HG03469 (cell line): ENCODE results near the gene RPS6KA5.
A peak's percentile ranks its signal among the peaks of the same experiment; 100 is the strongest.

Source experiments
- ATAC-seq: cut with Tn5 transposase; IDR thresholded peaks from one replicate; pipeline ENCODE4 v1.9.1; 2021; ENCODE audit warnings: mild to moderate bottlenecking, moderate library complexity, moderate number of reproducible peaks; ENCODE audit not compliant: unreplicated experiment

The RPS6KA5 gene

DNA sequence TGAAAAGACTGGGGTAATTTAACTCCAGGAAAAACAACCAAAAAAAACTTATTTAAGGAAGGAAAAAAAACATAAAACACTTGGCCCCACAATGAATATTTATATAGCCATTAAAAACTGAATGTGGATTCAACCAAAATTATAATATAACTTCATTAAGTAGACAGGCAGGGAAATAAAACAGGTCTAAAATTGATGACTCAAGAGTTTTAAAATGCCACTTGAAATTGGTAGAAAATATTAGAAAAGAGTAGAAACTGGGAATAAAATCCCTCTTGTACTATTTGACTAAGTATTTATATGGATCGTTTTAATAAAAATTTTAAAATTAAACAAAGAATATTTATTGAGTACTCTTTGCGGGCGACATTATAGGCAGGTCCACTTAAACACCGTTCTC lies 28.8 kb downstream of the RPS6KA5 start:
- ATAC-seq, result no peak

DNA sequence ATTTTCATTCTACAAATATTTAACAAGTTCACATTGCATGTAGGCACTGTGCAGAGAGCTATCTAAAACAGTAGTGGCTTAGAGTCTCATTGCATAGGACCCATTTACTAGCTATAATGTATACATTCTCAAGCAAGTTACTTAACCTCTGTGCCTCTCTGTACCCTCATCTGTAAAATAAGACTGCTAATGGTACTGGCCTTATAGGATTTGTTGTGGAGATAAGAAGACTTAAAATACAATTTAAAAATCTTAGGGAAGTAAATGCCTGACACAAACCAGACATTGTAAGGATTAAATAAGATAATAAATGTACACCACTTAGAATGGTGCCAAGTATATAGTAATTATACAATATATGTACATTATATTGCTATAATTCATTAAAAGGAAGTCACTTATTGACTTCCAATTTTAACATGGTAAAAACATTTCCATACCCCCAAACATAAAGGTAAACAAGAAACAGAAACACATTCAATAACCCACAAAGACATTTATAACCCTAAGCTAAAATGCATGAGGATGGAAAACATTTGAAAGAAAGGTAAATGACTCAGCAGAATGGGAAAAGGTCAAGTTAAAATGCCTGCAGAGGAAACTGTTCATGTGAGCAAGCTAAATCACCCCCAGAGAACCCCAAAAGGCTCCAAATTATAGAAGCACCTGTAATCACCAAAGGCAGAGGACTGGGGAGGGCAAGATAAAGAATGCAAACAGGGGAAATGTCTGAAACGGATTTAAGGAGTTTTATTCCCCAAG lies 30.8 kb downstream of the RPS6KA5 start:
- no peak for ATAC-seq

DNA sequence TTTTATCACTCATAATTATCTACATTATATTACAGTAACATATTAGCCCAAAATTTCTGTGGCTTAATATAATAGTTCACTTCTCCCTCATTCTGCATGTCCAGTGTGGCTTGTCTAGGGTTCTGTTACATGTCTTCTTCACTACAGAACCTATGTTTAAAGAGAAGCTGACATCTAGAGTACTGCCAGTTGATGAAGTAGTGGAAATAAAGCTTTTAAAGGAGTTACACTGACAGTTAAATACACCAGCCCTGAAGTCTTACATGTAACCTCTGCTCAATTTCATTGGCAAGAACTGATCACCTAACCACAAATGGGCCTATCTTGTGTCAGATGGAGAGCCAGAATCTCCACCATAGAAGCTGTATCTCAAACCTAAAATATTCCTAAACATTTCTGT lies 32.9 kb downstream of the RPS6KA5 start:
- no peak for ATAC-seq

DNA sequence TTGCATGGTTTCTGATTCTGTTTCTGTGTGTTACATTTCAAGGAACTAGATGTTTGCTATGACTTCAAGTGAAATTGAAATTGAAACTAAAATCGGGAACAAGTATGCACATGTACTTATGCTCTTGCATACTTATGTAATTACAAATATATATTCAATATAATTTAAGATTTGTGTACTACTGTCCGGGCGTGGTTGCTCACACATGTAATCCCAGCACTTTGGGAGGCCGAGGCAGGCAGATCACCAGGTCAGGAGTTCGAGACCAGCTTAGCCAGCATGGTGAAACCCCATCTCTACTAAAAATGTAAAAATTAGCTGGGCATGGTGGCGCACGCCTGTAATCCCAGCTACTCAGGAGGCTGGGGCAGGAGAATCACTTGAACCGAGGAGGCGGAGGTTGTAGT lies 37.8 kb downstream of the RPS6KA5 start:
- peak; percentile 73 for ATAC-seq

DNA sequence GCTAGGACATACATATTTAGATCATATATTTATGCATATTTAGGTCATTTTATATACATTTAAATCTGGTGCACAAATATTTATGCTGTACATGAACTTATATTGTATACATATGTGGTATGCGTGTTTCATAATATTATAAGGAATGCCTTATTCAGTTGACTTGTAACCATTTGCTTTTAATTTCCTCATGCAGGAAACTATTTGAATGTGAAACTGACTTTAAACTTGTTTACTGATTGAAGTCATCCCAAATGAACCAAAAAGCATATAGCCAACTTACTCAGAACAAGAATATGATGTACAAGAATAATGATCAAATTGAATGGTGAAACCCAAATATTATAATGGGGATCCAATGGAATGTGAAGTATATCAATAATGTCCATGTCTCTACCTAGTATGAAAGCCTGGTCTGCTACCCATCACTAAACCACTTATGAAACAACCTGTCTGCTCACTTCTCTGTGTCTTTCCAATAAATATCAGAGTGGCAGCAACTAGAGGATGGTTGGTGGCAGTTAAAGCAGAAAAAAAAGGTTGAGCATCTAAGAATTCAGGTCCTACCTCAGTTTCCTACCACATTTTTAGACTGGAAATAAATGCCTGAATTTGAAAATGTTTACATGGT lies 38.3 kb downstream of the RPS6KA5 start:
- peak; percentile 7 for ATAC-seq

DNA sequence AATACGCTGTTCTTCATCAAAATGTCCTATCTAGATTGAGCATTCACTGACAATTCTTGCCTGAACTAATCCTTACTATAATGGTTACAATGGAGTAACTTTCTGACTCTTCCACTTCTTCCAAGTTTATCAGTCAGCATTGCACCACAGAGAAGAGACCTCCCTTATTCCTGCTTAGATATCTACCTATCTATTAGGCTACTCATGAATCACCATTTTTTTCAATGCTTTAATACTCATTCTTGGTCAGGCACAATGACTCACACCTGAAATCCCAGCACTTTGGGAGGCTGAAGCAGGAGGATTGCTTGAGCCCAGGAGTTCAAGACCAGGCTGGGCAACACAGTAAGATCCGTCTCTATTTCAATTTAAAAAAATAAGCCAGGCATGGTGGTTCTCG lies 39.3 kb downstream of the RPS6KA5 start:
- no peak for ATAC-seq

DNA sequence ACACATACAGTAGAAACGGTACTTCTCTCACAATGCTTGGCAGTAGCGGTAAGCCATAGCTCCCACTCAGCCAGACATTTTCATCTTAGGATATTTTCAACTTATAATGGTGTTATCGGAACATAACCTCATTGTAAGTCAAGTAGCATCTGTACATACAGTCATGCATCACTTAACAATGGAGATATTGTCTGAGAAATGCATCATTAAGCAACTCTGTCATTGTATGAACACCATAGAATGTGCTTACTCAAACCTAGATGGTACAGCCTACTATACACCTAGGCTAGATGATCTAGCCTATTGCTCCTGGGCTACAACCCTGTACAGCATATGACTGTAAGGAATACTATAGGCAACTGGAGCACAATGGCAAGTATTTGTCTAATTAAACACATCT lies 40.8 kb downstream of the RPS6KA5 start:
- no peak for ATAC-seq

DNA sequence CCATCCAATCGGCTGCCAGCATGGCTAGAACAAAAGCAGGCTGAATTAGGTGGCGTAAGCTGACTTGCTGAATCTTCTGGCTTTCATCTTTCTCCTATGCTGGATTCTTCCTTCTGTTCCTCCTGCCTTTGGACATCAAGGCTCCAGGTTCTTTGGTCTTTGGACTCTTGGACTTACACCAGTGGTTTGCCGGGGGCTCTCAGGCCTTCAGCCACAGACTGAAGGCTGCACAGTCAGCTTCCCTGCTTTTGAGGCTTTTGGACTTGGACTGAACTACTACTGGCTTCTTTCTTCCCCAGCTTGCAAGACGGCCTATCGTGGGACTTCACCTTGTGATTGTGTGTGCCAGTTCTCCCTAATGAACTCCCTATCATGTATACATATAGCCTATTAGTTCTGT lies 42.0 kb downstream of the RPS6KA5 start:
- ATAC-seq, result no peak

DNA sequence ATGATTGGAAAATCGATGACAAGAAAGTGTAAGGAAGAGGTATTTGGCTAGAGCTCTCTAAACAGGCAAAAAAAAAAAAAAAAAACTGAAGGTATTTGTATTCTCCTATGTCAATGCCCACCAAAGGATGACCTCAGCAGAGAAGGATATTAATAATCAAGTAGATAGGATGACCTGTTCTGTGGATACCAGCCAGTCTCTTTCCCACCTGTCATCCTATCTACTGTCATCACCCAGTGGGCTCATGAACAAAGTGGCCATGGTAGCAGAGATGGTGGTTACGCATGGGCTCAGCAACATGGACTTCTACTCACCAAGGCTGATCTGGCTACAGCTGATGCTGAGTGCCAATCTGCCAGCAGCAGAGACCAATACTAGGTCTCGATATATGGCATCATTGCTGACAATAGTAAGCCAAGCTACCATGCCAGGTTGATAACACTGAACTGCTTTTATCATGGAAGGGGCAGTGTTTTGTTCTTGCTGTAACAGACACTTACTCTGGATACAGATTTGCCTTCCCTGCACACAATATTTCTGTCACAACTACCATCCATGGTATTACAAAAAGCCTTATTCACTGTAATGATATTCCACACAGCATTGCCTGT lies 43.5 kb downstream of the RPS6KA5 start:
- ATAC-seq, result no peak

DNA sequence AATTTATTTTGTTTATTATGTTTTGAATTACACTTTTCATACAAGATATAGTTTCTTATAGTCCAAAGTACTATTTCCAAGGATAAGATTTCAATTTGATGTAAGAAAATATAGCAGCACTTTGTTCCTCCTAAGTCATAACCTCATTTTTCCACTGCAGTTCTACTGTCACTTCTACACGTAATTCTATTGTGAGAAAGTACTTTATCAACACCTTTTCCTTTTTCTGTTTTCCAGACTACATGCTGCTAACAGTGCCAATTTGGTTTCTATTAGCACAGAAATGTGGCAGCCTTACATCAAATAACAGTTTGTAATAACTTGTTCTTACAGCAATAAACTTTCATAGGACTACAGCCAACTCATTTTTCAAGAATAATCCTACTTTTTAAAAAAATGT lies 45.0 kb downstream of the RPS6KA5 start:
- no peak for ATAC-seq

DNA sequence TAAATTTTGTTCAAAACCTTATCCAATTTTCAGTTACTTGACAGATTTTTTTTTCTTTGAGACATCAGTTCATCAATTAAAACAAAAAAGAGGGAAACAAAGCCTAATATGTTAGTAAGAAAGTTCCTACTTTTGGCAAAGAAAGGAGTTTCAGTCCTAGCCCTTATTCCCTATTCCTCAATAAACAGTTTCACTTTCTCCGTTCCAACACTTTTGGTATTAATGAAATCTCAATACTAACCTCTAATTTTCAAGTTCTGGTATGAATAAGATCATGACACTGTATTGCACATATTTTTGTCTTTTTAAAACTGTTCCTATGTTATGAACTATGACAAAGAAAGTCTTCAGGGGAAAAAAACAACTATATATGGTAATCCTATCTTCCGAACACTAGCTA lies 48.4 kb downstream of the RPS6KA5 start:
- ATAC-seq, result no peak

DNA sequence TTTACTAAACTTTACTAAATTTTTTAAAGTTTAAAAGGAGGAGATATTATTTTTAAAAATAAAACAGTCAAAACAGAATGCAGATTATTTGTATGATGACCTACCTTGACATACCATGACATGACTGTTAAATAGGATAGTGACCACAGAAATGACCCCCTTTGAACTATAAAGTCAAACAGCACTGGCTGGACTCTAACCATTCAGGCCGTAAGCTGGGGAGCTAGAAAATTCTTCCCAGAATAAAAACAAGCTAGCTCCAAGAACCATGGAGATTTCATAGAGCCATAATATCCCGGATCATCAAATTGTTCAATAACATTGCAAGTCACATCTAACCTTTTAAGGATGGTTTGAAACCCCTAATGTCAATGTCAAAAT lies 50.3 kb downstream of the RPS6KA5 start:
- ATAC-seq, result no peak

DNA sequence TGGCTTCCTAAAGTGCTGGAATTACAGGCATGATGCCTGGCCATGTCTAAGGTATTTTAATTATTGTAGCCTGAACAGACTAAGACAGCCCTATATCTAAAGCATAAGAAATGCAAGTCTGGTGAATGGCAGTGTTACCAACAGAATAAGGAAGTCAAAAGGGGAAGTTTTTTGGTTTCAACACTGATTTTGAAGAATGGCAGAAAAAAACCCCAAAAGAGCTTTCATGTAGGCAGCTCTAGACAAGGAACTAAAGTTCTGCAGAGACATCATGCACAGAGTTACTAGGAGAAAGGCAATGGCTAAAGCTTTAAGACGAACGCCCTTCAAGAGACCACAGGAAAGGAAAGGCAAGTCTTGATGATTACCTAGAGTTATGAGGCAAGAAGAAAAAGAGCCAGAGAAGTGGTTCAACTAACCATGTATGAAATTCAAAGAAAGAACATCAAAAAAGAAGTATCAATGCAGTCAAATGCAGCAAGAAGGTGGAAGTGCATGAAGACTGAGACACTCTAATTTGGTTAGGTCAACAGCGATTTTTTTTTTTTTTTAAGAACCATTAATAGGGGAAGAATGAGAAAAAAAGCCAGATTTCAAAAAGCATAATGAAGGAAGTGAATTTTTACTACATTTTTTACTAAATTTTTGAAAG lies 50.8 kb downstream of the RPS6KA5 start:
- ATAC-seq, result peak; percentile 92

DNA sequence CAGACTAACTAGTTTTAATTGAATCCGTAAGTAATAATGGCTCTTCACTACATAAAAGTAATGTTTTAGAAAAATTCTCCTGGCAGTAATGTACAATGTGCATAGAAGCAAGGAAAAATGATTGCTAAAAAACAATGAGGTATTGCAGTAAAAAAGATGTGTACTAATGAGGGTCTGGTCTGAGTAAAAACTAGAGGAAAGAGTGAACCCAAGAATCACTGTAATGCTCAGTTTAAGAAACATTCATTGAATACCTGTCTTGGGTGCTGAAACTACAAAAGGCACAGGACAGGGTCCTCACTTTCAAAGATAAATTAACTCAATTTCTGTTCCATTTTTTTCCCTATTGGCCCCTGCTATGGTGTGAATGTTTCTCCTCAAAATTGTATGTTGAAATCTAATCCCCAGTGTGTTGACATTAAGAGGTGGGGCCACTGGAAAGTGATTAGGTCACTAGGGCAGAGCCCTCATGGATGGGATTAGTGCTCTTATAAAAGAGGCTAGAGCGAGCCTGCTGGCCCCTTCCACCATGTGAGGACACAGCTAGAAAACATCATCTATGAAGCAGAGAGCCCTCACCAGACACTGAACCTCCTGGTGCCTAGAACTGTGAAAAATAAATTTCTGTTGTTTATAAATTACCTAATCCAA lies 51.6 kb downstream of the RPS6KA5 start:
- no peak for ATAC-seq

DNA sequence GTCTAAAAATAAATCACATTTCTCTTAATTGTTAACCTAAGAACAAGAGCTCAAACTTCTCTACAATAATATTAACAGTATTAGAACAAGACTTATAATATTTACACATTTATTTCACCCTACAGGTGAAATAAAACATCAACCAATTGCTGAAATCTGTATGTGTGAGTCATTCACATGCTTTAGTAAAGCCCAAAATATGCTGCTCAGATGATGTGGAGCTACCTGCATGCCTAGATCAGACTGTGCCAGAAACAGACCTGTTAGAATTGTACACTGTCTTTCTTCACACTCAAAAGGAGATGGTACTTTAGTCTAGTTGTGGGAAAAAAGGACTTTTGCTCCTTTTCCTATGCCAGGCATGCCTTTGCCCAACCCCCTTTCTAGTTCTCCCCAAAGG lies 54.7 kb downstream of the RPS6KA5 start:
- no peak for ATAC-seq

DNA sequence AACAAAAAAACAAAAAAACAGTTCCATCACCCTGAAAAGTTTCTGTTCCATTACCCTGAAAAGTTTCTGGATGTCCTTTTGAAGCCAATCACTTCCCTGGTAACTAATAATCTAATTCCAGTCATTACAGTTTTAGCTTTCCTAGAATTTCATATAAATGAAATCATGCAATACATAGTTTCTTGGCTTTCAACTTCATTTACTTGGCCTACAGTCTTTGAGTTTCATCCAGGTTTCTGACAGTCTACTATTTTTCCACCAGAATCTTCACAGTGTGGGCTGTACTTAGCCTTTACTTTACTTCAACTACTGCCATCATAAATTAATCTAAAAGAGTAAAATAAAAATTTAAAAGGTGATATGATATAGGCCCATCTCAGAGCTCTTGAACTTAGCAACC lies 55.5 kb downstream of the RPS6KA5 start:
- no peak for ATAC-seq

DNA sequence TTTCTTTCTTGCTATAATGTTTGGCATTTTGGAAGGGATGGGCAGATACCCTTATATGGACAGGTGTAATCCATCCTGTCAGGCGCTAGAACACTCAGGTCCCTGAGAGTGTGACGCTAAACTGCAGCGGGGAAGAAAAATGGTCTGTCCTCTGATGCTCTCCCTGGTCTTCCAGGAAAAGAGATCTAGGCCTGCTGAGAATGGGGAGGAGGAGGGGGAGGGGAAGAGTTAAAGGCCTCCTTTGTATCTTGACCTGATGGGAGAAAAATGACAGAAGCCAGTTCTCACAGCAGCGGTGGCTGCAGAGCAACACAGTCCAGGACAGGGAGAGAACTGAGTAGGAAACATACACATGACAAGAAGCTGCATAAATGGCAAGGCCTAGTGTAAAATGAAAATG lies 61.1 kb downstream of the RPS6KA5 start:
- ATAC-seq, result no peak

DNA sequence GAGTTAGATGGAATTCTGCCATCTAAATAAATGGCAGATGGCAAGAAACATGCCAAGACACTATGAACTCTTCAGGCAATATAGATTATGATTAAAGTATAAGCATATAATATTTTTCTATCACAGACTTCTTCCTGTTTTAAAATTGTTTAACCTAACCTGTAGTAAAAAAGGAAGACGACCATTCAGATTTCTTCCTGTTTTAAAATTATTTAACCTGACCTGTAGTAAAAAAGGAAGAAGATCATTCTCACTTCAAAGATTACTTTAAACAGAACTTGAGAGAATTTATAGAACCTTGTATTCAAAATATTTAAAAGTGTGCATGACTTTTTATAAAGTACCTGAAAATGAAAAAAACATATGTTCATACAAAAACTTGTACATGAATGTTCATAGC lies 63.5 kb downstream of the RPS6KA5 start:
- ATAC-seq, result no peak

DNA sequence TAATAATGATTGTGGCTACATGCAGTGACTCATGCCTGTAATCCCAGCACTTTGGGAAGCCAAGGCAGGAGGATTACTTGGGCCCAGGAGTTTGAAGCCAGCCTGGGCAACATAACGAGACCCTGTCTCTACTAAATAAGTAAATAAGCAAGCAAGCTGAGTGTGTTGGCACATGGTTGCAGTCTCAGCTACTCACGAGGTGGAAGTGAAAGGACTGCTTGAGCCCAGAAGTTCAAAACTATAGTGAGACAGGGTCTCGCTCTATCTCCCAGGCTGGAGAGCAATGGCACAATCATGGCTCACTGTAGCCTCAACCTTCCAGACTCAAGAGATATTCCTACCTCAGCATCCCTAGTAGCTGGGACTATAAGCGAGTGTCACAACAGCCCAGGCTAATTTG lies 64.7 kb downstream of the RPS6KA5 start:
- ATAC-seq, result no peak

DNA sequence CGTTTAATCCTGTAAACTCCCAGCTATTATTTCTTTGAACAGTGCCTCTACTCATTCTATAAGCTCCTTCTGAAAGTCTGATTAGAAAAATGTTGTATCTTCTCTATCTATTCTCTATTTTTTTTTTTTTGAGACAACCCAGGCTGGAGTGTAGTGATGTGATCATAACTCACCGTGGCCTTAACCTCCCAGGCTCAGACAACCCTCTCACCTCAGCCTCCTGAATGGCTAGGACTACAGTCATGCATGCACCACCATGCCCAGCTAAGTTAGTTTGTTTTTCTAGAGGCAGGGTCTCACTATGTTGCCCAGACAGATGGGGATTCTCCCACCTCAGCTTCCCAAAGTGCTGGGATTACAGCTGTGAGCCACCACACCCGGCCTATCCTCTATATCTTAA lies 66.6 kb downstream of the RPS6KA5 start:
- ATAC-seq, result no peak

DNA sequence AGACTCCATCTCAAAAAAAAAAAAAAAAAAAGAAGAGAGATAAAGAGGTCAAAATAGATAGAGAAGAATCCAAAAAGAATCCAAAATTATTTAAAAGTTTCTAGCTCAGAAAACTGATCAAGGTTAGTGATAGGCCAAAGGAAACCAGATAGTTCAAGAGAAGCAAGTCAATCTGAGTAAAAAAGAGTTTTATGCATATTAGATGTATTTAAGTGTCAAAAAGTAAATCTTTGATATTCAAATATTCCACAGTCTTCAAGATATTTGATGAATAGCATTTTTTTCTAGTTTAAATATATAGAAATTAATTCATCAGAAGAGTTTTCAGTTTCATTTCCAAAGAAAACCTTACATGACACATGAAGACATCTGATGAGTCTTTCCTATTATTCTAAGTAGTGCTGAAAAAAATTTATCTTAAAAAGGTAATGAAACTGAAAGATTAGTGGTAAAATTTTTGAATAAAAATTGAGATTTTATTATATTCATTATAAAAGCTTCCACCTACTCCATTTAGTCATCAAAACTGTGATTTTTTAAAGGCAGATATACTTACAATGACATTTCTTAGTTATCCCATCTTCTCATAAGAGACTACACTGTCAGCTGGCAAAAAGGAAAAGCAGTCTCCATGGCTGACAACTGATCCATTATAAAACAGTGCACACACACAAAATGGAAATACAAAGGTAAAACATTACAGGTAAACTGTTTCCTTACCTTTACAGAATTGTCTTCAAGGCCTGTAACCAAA lies 68.6 kb downstream of the RPS6KA5 start:
- ATAC-seq, result no peak
